ENCODE data around the gene ZCCHC17.
"Not testable (repeated sequence)": the region's sequence is repeated elsewhere in the genome, so short reads cannot be mapped to it uniquely, and the experiment has no call there.

The ZCCHC17 gene

GRCh38 chr1:31296486-31297276, at the start of gene ZCCHC17, which contains the start of gene SNRNP40:
Gene ZCCHC17 (plus strand): TSS chr1:31297032. CDS start chr1:31310099, 13,067 bp downstream.
Gene SNRNP40 (minus strand): TSS chr1:31296788. CDS start chr1:31296751, 37 bp downstream.
- peak; percentile 5 for FAIRE-seq

GRCh38 chr1:31248276-31248675, 48.6 kb upstream of the ZCCHC17 start:
- no peak for FAIRE-seq

- FAIRE-seq = no peak
Measured at GRCh38 chr1:31249854-31250253, 47.0 kb upstream of the ZCCHC17 start.

DNA sequence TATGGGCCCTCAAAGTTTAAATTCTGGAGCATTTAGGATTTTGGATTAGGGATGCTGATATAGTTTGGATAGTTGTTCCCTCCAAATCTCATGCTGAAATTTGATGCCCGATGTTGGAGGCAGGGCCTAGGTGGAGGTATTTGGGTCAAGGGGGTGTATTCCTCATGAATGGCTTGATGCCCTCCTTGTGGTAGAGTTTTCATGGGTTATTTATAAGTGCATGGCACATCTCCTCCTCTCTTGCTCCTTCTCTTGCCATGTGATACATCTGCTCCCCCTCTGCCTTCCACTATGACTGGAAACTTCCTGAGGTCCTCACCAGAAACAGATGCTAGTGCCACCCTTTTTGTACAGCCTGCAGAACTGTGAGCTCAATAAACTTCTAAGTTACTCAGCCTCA, 39.6 kb upstream of the ZCCHC17 start:
- no peak for FAIRE-seq

GRCh38 chr1:31258581-31258980, 38.3 kb upstream of the ZCCHC17 start:
- FAIRE-seq = no peak

GRCh38 chr1:31259746-31260145, 37.1 kb upstream of the ZCCHC17 start:
- no peak for FAIRE-seq

DNA sequence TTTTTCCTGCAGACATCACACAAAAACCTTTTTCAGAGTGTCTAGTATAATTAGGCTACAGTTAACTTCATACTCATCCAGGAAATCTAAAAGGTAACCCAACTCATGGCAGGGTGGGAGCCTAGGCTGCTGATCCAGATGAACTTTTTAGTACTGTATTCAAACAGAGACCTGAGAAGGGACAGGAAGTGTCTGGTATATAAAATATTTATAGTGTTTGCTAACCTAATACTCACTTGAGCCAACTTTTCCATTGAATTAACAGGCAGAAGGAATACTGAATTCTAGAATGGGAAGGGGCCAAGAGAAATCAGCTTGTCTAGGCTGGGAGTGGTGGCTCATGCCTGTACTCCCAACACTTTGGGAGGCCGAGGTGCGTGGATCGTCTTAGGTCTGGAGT, 34.9 kb upstream of the ZCCHC17 start:
- FAIRE-seq = no peak

DNA sequence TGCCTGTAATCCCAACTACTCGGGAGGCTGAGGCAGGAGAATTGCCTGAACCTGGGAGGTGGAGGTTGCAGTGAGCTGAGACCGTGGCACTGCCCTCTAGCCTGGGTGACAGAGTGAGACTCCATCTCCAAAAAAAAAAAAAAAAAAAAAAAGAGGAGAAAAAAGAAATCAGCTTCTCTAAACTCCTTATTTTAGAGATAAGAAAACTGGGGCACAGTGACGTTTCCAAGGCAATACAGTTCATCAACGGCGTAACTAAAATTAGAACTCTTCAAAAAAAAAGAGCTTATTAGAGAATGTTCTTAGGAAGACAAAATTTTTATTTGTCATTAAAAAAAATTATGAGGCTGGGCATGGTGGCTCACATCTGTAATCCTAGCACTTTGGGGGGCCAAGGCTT, 34.4 kb upstream of the ZCCHC17 start:
- FAIRE-seq = not testable (repeated sequence)

GRCh38 chr1:31263408-31263807, 33.4 kb upstream of the ZCCHC17 start:
- no peak for FAIRE-seq

- no peak for FAIRE-seq
Measured at GRCh38 chr1:31264790-31265386, 31.9 kb upstream of the ZCCHC17 start.

DNA sequence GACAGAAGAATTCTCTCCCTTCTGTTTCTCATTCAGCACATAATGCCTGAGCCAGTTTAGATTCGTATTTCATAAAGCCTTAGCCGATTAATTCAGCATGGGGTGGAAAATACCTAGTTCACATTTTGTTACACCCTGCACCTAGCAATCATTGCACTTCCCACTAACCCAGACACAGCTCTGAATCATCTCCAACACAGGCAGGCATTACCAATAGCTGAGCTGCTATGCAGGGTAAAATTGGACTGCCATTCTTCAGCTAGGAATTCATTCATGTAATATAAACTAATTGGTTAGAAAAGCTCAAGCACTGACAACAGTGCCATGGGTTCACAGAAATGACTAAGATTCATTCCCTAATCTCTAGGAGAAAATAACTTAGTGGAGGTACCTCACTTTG, 30.3 kb upstream of the ZCCHC17 start:
- FAIRE-seq = no peak

- FAIRE-seq = no peak
Measured at GRCh38 chr1:31272369-31272768, 24.5 kb upstream of the ZCCHC17 start.

DNA sequence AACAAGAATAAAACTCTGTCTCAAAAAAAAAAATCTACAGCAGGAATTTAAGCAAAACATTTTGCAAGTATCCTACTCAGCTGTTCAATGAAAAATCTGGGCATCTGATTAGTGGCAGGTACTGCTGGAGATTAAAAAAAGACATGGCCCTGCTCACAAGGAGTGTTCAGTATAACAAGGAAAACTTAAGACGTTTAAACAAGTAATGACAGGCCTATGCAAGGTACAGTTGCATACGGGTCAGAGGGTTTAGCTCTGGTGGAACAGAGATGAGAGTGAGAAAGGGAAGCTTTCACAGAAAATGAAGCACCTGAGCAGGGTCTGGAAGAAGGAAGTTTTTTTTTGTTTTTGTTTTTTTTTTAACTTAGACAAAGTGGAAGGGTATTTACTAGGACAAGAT, 23.2 kb upstream of the ZCCHC17 start:
- no peak for FAIRE-seq

GRCh38 chr1:31282426-31282825, 14.4 kb upstream of the ZCCHC17 start:
- FAIRE-seq = not testable (repeated sequence)

DNA sequence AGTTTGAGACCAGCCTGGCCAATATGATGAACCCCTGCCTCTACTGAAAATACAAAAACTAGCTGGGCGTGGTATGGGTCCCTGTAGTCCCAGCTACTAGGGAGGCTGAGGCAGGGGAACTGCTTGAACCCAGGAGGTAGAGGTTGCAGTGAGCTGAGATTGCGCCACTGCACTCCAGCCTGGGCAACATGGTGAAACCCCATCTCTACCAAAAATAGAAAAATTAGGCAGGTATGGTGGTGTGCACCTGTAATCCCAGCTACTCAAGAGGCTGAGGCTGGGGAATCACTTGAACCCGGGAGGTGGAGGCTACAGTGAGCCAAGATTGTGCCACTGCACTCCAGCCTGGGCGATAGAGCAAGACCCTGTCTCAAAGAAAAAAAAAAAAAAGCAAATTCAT, 9.0 kb upstream of the ZCCHC17 start:
- FAIRE-seq = not testable (repeated sequence)

DNA sequence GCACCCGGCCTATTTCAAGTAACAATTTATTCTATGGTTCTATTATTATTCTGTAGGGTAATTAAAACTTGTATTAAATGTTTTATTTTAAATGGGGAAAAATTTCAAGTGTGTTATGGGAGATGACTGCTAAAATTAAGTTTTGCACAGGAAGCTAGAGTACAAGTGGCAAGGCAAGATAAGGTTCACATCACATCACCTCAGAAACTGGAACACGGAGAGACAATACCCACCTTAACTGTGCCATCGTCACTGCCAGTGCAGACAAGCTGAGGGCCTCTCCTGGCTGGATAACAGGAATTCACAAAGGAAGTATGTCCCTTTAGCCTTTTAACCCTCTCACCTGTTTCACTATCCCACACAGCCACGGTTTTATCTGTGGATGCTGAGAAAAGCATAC, 7.8 kb upstream of the ZCCHC17 start:
- FAIRE-seq = no peak

GRCh38 chr1:31295874-31296485, 852 bp upstream of the ZCCHC17 start:
- no peak for FAIRE-seq

DNA sequence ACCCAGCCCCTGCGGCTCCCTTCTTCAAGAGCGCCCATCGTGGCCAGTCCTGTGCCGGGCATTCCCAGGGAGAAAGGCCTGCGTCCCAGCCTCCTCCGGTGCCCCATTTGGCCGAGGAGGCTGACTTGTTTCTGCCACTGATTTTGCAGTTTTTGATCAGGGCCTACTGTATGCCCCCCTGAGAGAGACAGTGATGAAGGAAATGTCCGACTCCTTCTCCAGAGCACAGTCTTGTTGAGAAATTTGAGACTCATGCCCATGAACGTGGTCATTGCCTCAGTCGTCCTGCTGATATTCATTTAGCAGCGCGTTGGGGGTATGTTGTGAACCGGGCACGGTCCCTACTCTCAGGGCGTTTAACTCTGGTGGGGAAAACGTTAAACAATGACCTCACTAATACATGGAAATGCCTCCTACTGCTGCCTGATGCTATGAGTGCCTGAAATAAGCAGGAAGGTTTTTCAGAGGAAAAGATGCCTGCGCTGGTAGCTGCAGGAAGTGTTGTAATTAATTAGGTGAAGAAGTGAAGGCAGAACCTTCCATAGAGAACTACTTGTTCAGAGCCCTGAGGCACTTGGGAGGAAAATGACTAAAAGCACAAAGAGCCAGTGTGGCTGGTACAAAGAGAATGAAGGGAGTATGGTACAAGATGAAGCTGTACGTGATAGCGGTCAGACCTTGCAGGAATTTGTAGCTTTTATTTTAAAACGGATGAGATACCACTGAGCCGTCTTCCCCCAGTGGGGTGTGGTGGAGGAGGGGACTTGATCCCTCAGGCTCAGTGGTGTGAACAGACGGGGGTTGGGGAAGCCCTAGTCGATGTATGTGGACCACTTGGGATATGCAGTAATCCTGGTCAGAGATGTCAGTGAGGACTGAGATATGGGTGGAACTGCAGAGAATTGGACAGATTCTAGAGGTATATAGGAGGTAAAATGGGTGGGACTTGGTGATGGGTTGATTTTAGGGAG, 730 bp downstream of the ZCCHC17 start:
- FAIRE-seq = no peak

DNA sequence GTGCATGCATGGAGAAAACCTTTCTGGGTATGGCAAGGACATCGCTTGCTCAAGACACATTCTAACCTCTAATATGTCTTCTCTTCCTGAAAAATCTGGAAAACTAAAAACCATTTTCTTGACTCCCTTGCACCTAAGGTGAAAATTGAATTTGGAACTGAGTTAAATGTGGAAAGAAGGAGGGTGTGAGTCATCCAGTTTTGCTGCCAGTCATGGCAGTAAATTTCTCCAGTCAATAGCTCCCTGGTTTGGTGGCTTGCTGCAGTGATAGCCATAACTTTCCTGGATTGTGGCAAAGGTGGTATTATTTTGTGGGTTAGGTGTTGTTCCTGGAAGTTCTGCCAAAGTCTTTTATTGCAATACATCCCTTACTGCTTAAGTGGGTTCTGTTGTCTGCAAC, 2.5 kb downstream of the ZCCHC17 start:
- FAIRE-seq = no peak

DNA sequence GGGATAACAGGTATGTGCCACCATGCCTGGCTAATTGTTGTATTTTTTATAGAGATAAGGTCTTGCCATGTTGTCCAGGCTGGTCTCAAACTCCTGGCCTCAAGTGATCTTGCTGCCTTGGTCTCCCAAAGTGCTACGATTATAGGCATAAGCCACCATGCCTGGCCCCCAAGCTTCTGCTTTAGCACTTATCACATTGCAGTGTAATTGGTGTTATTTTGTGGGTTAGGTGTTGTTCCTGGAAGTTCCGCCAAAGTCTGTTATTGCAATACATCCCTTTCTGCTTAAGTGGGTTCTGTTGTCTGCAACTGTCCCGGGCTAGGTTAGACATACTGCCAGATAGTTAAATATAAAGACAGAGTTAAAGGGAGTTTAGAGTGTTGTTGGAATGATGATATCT, 3.4 kb downstream of the ZCCHC17 start:
- no peak for FAIRE-seq

DNA sequence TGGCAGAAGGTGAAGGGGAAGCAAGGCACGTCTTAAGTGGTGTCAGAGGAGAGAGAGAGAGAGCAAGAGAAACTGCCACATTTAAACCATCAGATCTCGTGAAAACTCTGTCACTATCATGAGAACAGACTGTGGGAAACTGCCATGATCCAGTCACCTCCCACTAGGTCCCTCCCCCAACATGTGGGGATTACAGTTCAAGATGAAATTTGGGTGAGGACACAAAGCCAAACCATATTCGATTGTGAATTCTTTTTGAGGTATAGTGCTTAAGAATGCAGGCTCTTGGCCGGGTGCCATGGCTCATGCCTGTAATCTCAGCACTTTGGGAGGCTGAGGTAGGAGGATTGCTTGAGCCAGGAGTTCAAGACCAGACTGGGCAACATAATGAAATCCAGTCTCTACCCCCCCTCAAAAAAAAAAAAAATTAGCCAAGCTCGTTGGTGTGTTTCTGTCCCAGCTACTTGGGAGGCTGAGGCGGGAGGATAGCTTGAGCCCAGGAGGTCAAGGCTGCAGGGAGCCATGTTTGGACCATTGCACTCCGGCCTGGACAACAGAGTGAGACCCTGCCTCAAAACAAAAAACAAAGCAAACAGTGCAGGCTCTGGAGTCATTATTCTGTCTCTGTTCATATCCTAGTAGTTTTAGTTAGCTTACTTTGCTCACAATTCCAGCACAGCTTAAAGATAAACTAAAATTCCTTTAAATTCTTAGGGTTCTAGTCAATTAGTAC, 6.0 kb downstream of the ZCCHC17 start:
- no peak for FAIRE-seq

DNA sequence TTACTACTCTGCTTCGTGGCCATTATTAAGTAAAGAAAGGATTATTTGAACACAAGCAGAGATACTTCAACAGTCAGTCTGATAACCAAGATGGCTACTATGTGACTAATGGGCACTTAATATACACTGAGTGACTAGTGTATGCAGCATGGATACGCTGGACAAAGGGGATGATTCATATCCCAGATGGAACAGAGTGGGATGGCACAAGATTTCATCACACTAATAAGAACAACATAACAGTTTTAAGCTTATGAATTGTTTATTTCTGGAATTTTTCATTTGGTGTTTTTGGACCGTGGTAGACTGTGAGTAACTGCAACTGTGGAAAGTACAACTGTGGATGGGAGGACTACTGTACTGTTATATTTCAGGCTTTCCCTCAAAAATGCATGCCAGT, 9.4 kb downstream of the ZCCHC17 start:
- no peak for FAIRE-seq

Data from colon (tissue), 2 donors.